Measurements from ENCODE around the gene SPATA13.
"Not testable (repeated sequence)": the region's sequence is repeated elsewhere in the genome, so short reads cannot be mapped to it uniquely, and the experiment has no call there.

DNA sequence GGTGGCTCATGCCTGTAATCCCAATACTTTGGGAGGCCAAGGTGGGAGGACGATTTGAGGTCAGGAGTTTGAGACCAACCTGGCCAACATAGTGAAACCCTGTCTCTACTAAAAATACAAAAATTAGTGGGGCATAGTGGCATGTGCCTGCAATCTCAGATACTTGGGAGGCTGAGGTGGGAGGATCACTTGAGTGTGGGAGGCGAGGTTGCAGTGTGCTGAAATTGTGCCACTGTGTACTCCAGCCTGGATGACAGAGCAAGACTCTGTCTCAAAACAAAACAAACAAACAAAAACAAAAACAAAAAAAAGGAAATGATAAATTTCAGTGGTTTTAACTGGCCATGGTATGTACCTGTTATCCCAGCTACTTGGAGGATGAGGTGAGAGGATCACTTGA lies 56.3 kb downstream of the SPATA13 start:
- not testable (repeated sequence) for TF ChIP-seq POLR2A (IDR thresholded peaks at IDR 0.05)
- TF ChIP-seq, protein P1, sequence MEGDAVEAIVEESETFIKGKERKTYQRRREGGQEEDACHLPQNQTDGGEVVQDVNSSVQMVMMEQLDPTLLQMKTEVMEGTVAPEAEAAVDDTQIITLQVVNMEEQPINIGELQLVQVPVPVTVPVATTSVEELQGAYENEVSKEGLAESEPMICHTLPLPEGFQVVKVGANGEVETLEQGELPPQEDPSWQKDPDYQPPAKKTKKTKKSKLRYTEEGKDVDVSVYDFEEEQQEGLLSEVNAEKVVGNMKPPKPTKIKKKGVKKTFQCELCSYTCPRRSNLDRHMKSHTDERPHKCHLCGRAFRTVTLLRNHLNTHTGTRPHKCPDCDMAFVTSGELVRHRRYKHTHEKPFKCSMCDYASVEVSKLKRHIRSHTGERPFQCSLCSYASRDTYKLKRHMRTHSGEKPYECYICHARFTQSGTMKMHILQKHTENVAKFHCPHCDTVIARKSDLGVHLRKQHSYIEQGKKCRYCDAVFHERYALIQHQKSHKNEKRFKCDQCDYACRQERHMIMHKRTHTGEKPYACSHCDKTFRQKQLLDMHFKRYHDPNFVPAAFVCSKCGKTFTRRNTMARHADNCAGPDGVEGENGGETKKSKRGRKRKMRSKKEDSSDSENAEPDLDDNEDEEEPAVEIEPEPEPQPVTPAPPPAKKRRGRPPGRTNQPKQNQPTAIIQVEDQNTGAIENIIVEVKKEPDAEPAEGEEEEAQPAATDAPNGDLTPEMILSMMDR (IDR thresholded peaks at IDR 0.05), result not testable (repeated sequence)
